ENCODE measurements around the gene CYP26B1.

Gene CYP26B1

GRCh38 chr2:72154386-72154975 lies 6.8 kb upstream of the CYP26B1 start:
- no peak for DNase-seq (ENCODE audit: low read depth in 2 of 2)

- no peak for DNase-seq (ENCODE audit: low read depth in 2 of 2)
Observed at GRCh38 chr2:72153924-72154323, 6.3 kb upstream of the CYP26B1 start.

- DNase-seq (ENCODE audit: low read depth in 2 of 2), result no peak
Observed at GRCh38 chr2:72153026-72153791, 5.5 kb upstream of the CYP26B1 start.

- no peak for DNase-seq (ENCODE audit: low read depth in 2 of 2)
Observed at GRCh38 chr2:72150861-72151356, 3.2 kb upstream of the CYP26B1 start.

GRCh38 chr2:72150157-72150860 lies 2.6 kb upstream of the CYP26B1 start:
- DNase-seq (ENCODE audit: low read depth in 2 of 2), result peak; percentile 31 to 35

GRCh38 chr2:72149556-72150156 lies 2.0 kb upstream of the CYP26B1 start:
- DNase-seq (ENCODE audit: low read depth in 2 of 2), result no peak

GRCh38 chr2:72148837-72149555 lies 1.3 kb upstream of the CYP26B1 start:
- no peak for DNase-seq (ENCODE audit: low read depth in 2 of 2)

- DNase-seq (ENCODE audit: low read depth in 2 of 2), result no peak
Observed at GRCh38 chr2:72148003-72148836, 558 bp upstream of the CYP26B1 start.

GRCh38 chr2:72146347-72147302 lies 1.0 kb downstream of the CYP26B1 start:
- DNase-seq (ENCODE audit: low read depth in 2 of 2), result no peak

GRCh38 chr2:72145658-72146329 lies 1.9 kb downstream of the CYP26B1 start:
- DNase-seq (ENCODE audit: low read depth in 2 of 2), result no peak

- no peak for DNase-seq (ENCODE audit: low read depth in 2 of 2)
Observed at GRCh38 chr2:72145289-72145657, 2.4 kb downstream of the CYP26B1 start.

- no peak for DNase-seq (ENCODE audit: low read depth in 2 of 2)
Observed at GRCh38 chr2:72144632-72145288, 2.9 kb downstream of the CYP26B1 start.

- DNase-seq (ENCODE audit: low read depth in 2 of 2), result no peak
Observed at GRCh38 chr2:72144274-72144631, 3.4 kb downstream of the CYP26B1 start.

- DNase-seq (ENCODE audit: low read depth in 2 of 2), result no peak
Observed at GRCh38 chr2:72143441-72144273, 4.0 kb downstream of the CYP26B1 start.

GRCh38 chr2:72142570-72143440 lies 4.9 kb downstream of the CYP26B1 start:
- no peak for DNase-seq (ENCODE audit: low read depth in 2 of 2)

- no peak for DNase-seq (ENCODE audit: low read depth in 2 of 2)
Observed at GRCh38 chr2:72141881-72142451, 5.7 kb downstream of the CYP26B1 start.

Measured in stimulated activated CD8-positive, alpha-beta memory T cell treated with anti-CD3 and anti-CD28 coated beads, Interleukin-2, amount 100 ng/mL, for 1 hour (primary cell).